EL (cell line): ENCODE measurements around the gene CHRDL1.

Source experiments
- DNase-seq: peaks from one replicate; pipeline ENCODE4 v3.0.0-alpha.2; 2016

CHRDL1 gene

GRCh38 chrX:110741213-110741796 is 54.3 kb downstream of the CHRDL1 start:
- peak; percentile 77 for DNase-seq

GRCh38 chrX:110734894-110735541 is 60.6 kb downstream of the CHRDL1 start:
- peak; percentile 87 for DNase-seq

- DNase-seq, result peak; percentile 34
Measured at GRCh38 chrX:110734271-110734670, 61.3 kb downstream of the CHRDL1 start.

- peak; percentile 88 for DNase-seq
Measured at GRCh38 chrX:110733166-110733565, 62.5 kb downstream of the CHRDL1 start.

- no peak for DNase-seq
Measured at GRCh38 chrX:110732266-110732665, 63.4 kb downstream of the CHRDL1 start.

- DNase-seq, result no peak
Measured at GRCh38 chrX:110723844-110724243, 71.8 kb downstream of the CHRDL1 start.

- DNase-seq, result no peak
Measured at GRCh38 chrX:110722135-110722534, 73.5 kb downstream of the CHRDL1 start.

- DNase-seq, result no peak
Measured at GRCh38 chrX:110713666-110714065, 82.0 kb downstream of the CHRDL1 start.

GRCh38 chrX:110706446-110706845 is 89.2 kb downstream of the CHRDL1 start:
- DNase-seq, result no peak

- DNase-seq, result no peak
Measured at GRCh38 chrX:110703641-110704040, 92.0 kb downstream of the CHRDL1 start.

- peak; percentile 45 for DNase-seq
Measured at GRCh38 chrX:110699109-110699508, 96.5 kb downstream of the CHRDL1 start.

- DNase-seq, result no peak
Measured at GRCh38 chrX:110698696-110699095, 96.9 kb downstream of the CHRDL1 start.

GRCh38 chrX:110692866-110693265 is 102.8 kb downstream of the CHRDL1 start:
- DNase-seq, result no peak

- DNase-seq, result no peak
Measured at GRCh38 chrX:110691446-110691845, 104.2 kb downstream of the CHRDL1 start.

GRCh38 chrX:110684653-110685052 is 111.0 kb downstream of the CHRDL1 start:
- DNase-seq, result no peak

- DNase-seq, result no peak
Measured at GRCh38 chrX:110683925-110684324, 111.7 kb downstream of the CHRDL1 start.

- no peak for DNase-seq
Measured at GRCh38 chrX:110678591-110678990, 117.0 kb downstream of the CHRDL1 start.

- DNase-seq, result no peak
Measured at GRCh38 chrX:110675886-110676285, 119.7 kb downstream of the CHRDL1 start.

- DNase-seq, result peak; percentile 13
Measured at GRCh38 chrX:110671068-110671803, 124.4 kb downstream of the CHRDL1 start.

GRCh38 chrX:110669572-110669971 is 126.0 kb downstream of the CHRDL1 start:
- DNase-seq, result no peak

- peak; percentile 17 for DNase-seq
Measured at GRCh38 chrX:110667706-110668105, 127.9 kb downstream of the CHRDL1 start.

- peak; percentile 37 for DNase-seq
Measured at GRCh38 chrX:110665223-110666002, 130.2 kb downstream of the CHRDL1 start.

GRCh38 chrX:110657073-110657472 is 138.5 kb downstream of the CHRDL1 start:
- DNase-seq, result no peak
